Measurements from ENCODE around the gene CTCFL. TPM values are rescaled to one million over a fixed set of nuclear protein-coding genes. Genes with fewer than 3 reads are reported as not detected.

The CTCFL gene
- total and polyA plus RNA-seq, 10 donors: 0.23 to 0.45 (median 0.26) TPM; not detected in 7

- WGBS, 5 donors: 42 to 50% (median 45%) methylated on average over 11 of the region's 11 CpGs
- TF ChIP-seq, protein P1, sequence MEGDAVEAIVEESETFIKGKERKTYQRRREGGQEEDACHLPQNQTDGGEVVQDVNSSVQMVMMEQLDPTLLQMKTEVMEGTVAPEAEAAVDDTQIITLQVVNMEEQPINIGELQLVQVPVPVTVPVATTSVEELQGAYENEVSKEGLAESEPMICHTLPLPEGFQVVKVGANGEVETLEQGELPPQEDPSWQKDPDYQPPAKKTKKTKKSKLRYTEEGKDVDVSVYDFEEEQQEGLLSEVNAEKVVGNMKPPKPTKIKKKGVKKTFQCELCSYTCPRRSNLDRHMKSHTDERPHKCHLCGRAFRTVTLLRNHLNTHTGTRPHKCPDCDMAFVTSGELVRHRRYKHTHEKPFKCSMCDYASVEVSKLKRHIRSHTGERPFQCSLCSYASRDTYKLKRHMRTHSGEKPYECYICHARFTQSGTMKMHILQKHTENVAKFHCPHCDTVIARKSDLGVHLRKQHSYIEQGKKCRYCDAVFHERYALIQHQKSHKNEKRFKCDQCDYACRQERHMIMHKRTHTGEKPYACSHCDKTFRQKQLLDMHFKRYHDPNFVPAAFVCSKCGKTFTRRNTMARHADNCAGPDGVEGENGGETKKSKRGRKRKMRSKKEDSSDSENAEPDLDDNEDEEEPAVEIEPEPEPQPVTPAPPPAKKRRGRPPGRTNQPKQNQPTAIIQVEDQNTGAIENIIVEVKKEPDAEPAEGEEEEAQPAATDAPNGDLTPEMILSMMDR (IDR thresholded peaks at IDR 0.05 in 8 of 11, conservative IDR thresholded peaks at IDR 0.05 in 3 of 11): no peak
- no peak for TF ChIP-seq POLR2AphosphoS5 (IDR thresholded peaks at IDR 0.05)
- no peak for TF ChIP-seq POLR2A (IDR thresholded peaks at IDR 0.05)
- H3K4me1 ChIP-seq: peaks cover 8 to 63% (median 42%) of the 10 kb centered on the region in 6 donors
- DNase-seq: peak; percentile 49
- H3K27ac ChIP-seq: peak overlapping the region in 3 of 8 donors; percentile 25 to 26 (median 26)
- intact Hi-C loops (cut with DNase I; ENCODE audit: low total_unique reads): no loop called here
- no peak overlapping the region for H3K4me3 ChIP-seq
- H3K27me3 ChIP-seq (replicated peaks in 1 of 7): no peaks in the 10 kb centered on the region
- peaks cover 0 to 5% (median 0%) of the 10 kb centered on the region in 8 donors for H3K9me3 ChIP-seq
- H3K36me3 ChIP-seq: no peaks in the 10 kb centered on the region
Measured at GRCh38 chr20:57482148-57482547, 42.8 kb downstream of the CTCFL start.

- intact Hi-C loops (cut with DNase I; ENCODE audit: low total_unique reads): no loop called here
- H3K9me3 ChIP-seq: peaks cover 0 to 5% (median 0%) of the 10 kb centered on the region in 8 donors
- DNase-seq: peak; percentile 82
- H3K27ac ChIP-seq: peak overlapping the region in 5 of 8 donors; percentile 20 to 62 (median 43)
- peak in 1 of 3 donors; percentile 37 for TF ChIP-seq POLR2AphosphoS5 (IDR thresholded peaks at IDR 0.05)
- TF ChIP-seq, protein P1 (IDR thresholded peaks at IDR 0.05 in 8 of 11, conservative IDR thresholded peaks at IDR 0.05 in 3 of 11): no peak
- H3K4me1 ChIP-seq: peaks cover 8 to 72% (median 50%) of the 10 kb centered on the region in 6 donors
- no peaks in the 10 kb centered on the region for H3K27me3 ChIP-seq (replicated peaks in 1 of 7)
- H3K36me3 ChIP-seq: no peaks in the 10 kb centered on the region
- peak overlapping the region in 1 of 8 donors; percentile 22 for H3K4me3 ChIP-seq
- WGBS, 5 donors: 30 to 46% (median 36%) methylated on average over 8 to 9 of the region's 9 CpGs
Measured at GRCh38 chr20:57481281-57481711, 43.6 kb downstream of the CTCFL start.

DNA sequence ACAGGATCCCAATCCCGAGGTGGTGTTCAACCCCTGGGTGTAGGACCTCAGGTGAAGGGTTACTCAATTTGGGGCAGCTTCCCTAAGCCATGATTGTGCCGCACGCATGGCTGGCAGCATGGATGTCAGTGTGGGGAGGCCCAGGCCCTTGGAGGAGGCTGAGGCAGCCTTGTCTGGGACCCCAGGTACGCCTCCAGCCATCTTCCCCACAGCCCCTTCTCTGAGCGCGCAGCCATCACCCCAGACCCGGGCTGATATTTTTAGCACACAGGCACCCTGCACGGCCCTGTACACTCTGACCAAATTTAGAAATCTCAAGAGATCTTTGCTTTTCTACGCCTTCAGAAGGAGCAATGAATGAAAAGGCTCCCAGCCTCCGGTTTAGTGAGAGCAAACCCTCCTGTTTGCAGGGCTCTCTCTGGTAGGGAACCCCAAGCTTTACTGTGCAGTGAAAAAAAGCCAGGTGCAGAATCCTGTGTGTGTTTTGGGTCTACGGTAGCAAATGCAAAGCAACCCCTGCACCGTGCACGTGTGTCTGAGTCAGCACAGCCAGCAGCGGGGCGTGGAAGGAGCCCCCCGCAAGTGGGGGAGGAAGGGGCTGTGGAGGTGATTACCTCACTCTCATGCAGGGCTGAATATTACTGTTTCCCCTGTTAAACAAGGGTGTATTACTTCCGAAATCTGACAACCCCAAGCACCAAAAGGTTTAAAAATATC is 44.3 kb downstream of the CTCFL start:
- 37 to 54% (median 45%) methylated on average over 17 of the region's 17 CpGs for whole genome bisulfite sequencing, 5 donors
- peak; percentile 86 for DNase-seq
- Histone ChIP-seq H3K4me1 (peaks cover 8 to 79% (median 57%) of the 10 kb centered on the region in 6 donors), H3K4me3 (peak overlapping the region in 1 of 8 donors; percentile 22), H3K9me3 (peaks cover 0 to 1% (median 0%) of the 10 kb centered on the region in 8 donors), H3K36me3 (no peaks in the 10 kb centered on the region), H3K27me3 (replicated peaks in 1 of 7) (no peaks in the 10 kb centered on the region), H3K27ac (peak overlapping the region in 4 of 8 donors; percentile 33 to 62 (median 46))
- intact Hi-C loops (cut with DNase I; ENCODE audit: low total_unique reads): no loop called here
- TF ChIP-seq POLR2A (IDR thresholded peaks at IDR 0.05) (no peak), POLR2AphosphoS5 (IDR thresholded peaks at IDR 0.05) (peak; percentile 10 to 46 (median 17))

DNA sequence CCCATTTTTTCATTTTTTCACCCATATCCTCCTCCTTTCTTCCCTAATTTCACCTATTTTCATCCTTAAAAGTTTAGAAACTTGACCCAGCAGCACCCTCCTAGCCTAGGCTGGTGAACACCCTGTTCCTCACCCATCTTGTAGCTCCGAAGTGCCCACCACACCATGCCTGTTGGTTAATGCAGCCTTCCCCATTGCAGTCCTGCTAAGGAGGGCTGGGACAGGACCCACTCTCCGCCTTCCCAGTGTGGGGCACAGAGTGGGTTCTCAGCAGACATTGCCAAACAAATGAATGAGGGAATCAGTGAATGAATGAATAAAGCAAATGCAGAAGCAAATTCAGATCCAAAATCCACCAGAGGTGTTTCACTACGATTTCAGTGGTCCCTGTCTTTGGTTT is 45.7 kb downstream of the CTCFL start:
- H3K36me3 ChIP-seq: no peaks in the 10 kb centered on the region
- H3K27me3 ChIP-seq (replicated peaks in 1 of 7): no peaks in the 10 kb centered on the region
- intact Hi-C loops (cut with DNase I; ENCODE audit: low total_unique reads): no loop called here
- no peaks in the 10 kb centered on the region for H3K9me3 ChIP-seq
- TF ChIP-seq POLR2AphosphoS5 (IDR thresholded peaks at IDR 0.05): no peak
- no peak for TF ChIP-seq POLR2A (IDR thresholded peaks at IDR 0.05)
- TF ChIP-seq, protein P1 (IDR thresholded peaks at IDR 0.05 in 8 of 11, conservative IDR thresholded peaks at IDR 0.05 in 3 of 11): no peak
- no peak overlapping the region for H3K27ac ChIP-seq
- no peak overlapping the region for H3K4me3 ChIP-seq
- peak; percentile 63 for DNase-seq
- 89 to 96% (median 94%) methylated on average over 3 of the region's 3 CpGs for WGBS, 5 donors
- peaks cover 14 to 93% (median 71%) of the 10 kb centered on the region in 6 donors for H3K4me1 ChIP-seq

All from spleen (tissue), 11 donors.